ENCODE data around the gene CRTC2. TPM values are rescaled to one million over a fixed set of nuclear protein-coding genes. Genes with fewer than 3 reads are reported as not detected.

The CRTC2 gene
- total RNA-seq, 1 experiment from 2014 or later, result 45.7 TPM

DNA sequence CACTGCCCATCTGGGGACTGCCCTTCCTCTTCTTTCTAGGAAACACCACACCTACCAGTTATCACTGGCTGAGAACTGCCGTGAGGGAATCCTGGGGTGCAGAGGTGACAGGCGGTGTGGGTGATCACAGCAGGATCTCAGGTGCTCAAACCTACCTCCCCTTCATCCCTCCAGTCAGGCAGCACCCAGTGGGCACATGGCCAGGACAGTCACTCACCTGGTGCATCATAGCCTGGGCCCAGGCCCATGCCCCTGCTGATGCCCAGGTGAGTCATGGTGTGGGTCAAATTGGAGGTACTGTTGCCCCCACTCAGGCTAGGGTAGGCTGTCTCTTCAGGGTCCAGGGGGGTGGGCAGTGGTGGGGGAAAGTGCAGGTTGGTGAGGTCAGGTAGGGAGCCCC lies 6.6 kb downstream of the CRTC2 start:
- Histone ChIP-seq H3K4me2 (ENCODE audit: insufficient read depth, insufficient read length, low read length) (no peak overlapping the region), H3K14ac (ENCODE audit: insufficient read depth, low read length) (no peak overlapping the region), H3K4me1 (ENCODE audit: insufficient read depth, low read length) (no peaks in the 10 kb centered on the region), H4K20me1 (ENCODE audit: control insufficient read depth, insufficient read depth, insufficient read length) (peaks cover 2% of the 10 kb centered on the region), H3K18ac (ENCODE audit: insufficient read length, low read depth, low read length) (no peak overlapping the region), H2AFZ (ENCODE audit: low read length) (no peak overlapping the region), H3K9me3 (ENCODE audit: control insufficient read depth, low read depth, low read length) (no peaks in the 10 kb centered on the region), H3K27me3 (ENCODE audit: insufficient read depth, low read length) (no peaks in the 10 kb centered on the region), H2BK20ac (ENCODE audit: low read depth, low read length, poor library complexity, severe bottlenecking) (no peak overlapping the region), H2AK5ac (ENCODE audit: insufficient read length, low read length) (no peak overlapping the region), H2BK120ac (ENCODE audit: low read depth, low read length, poor library complexity, severe bottlenecking) (no peak overlapping the region), H3K79me1 (ENCODE audit: insufficient read depth, low read depth, low read length, poor library complexity, severe bottlenecking) (peaks cover 9% of the 10 kb centered on the region), H3K23ac (ENCODE audit: insufficient read length, low read depth, low read length) (no peak overlapping the region), H3K79me2 (ENCODE audit: insufficient read depth, low read length) (peaks cover 18% of the 10 kb centered on the region), H2BK5ac (ENCODE audit: insufficient read length, low read length) (no peak overlapping the region), H3T11ph (ENCODE audit: low read length) (no peak overlapping the region), H3K27ac (ENCODE audit: insufficient read length, low read depth, low read length) (no peak overlapping the region), H2BK12ac (ENCODE audit: insufficient read length, low read depth, low read length) (no peak overlapping the region), H2BK15ac (ENCODE audit: low read depth, low read length) (no peak overlapping the region), H4K8ac (replicated peaks; ENCODE audit: insufficient read length, low read depth, low read length) (no peak overlapping the region), H4K91ac (ENCODE audit: insufficient read length, low read depth, low read length) (no peak overlapping the region), H3K56ac (ENCODE audit: insufficient read length, low read depth, low read length) (no peak overlapping the region), H3K9ac (ENCODE audit: extremely low read depth, insufficient read length, low read length) (no peak overlapping the region), H3K4ac (ENCODE audit: low read depth, low read length) (no peak overlapping the region), H4K5ac (ENCODE audit: insufficient read length, low read depth, low read length) (no peak overlapping the region), H3K23me2 (ENCODE audit: insufficient read length, low read depth, low read length, poor library complexity, severe bottlenecking) (no peaks in the 10 kb centered on the region)
- H3K36me3 Mint-ChIP-seq (ENCODE audit: insufficient read depth in 1 of 3, low read depth in 3 of 3), result peaks cover 23 to 67% (median 38%) of the 10 kb centered on the region in 3 experiments; a peak in 6 of 7 replicates
- no peaks in the 10 kb centered on the region for H3K27me3 Mint-ChIP-seq (ENCODE audit: low read depth)
- TF ChIP-seq, protein P1, sequence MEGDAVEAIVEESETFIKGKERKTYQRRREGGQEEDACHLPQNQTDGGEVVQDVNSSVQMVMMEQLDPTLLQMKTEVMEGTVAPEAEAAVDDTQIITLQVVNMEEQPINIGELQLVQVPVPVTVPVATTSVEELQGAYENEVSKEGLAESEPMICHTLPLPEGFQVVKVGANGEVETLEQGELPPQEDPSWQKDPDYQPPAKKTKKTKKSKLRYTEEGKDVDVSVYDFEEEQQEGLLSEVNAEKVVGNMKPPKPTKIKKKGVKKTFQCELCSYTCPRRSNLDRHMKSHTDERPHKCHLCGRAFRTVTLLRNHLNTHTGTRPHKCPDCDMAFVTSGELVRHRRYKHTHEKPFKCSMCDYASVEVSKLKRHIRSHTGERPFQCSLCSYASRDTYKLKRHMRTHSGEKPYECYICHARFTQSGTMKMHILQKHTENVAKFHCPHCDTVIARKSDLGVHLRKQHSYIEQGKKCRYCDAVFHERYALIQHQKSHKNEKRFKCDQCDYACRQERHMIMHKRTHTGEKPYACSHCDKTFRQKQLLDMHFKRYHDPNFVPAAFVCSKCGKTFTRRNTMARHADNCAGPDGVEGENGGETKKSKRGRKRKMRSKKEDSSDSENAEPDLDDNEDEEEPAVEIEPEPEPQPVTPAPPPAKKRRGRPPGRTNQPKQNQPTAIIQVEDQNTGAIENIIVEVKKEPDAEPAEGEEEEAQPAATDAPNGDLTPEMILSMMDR (conservative IDR thresholded peaks at IDR 0.05), result no peak
- no peak for DNase-seq
- no peak overlapping the region for H3K4me3 Mint-ChIP-seq
- peaks cover 8 to 9% of the 10 kb centered on the region in 2 experiments for H3K4me1 Mint-ChIP-seq
- no CpG with 5 or more reads among the region's 2 CpGs for WGBS (ENCODE audit: extremely low coverage, insufficient read length, low lambda C conversion rate)
- H3K9me3 Mint-ChIP-seq, result no peaks in the 10 kb centered on the region
- H3K27ac Mint-ChIP-seq, result no peak overlapping the region
